Colonic mucosa (tissue), 4 donors: ENCODE data around the gene GRIN1. TPM values are rescaled to one million over a fixed set of nuclear protein-coding genes. Genes with fewer than 3 reads are reported as not detected.

Source experiments
- DNase-seq: peaks from one replicate; pipeline ENCODE4 v3.0.0-alpha.2; 2020
- H3K27ac ChIP-seq: fragments of 200-600 bp; one replicate; pipeline ENCODE4 v1.8.0; 2021
- H3K27me3 ChIP-seq: fragments of 200-600 bp; one replicate; pipeline ENCODE4 v1.8.0; 2021
- H3K36me3 ChIP-seq: fragments of 200-600 bp; one replicate; pipeline ENCODE4 v1.8.0; 2021
- H3K4me1 ChIP-seq: fragments of 200-600 bp; one replicate; pipeline ENCODE4 v1.8.0; 2021; ENCODE audit warnings: mild to moderate bottlenecking
- H3K4me3 ChIP-seq: fragments of 200-600 bp; one replicate; pipeline ENCODE4 v1.8.0; 2021
- H3K9ac ChIP-seq, 2 donors: one replicate each; pipeline ENCODE4 v1.7.0; 2013; ENCODE audit warnings: control low read depth in 2 of 2, low read depth in 2 of 2, low read length in 2 of 2
- H3K9me3 ChIP-seq: fragments of 200-600 bp; one replicate; pipeline ENCODE4 v1.8.0; 2021
- CTCF ChIP-seq: fragments of 200-600 bp; IDR thresholded peaks from one replicate; pipeline ENCODE4 v1.8.0; 2022; ENCODE audit warnings: antibody characterized with exemption, mild to moderate bottlenecking
- intact Hi-C: fragments of 100-400 bp; cut with DNase I; formaldehyde crosslinking; loops from one replicate; pipeline ENCODE4 v1.14.1; 2022
- total RNA-seq, 2 donors: library from RNA; stranded (reverse); fragmentation: NEBNext Ultra II Directional in 1 of 2; extraction: Animal tissue kit (Norgen Biotek cat#: 25700) in 1 of 2; gene quantifications; one replicate each; pipeline ENCODE4 v1.2.1, GENCODE V29; 2021
- donor health status: healthy.
- donor health status: DM: no; HTN: no; CAD: no.
- donor health status: DM: no; HTN: no; CAD: no.

Gene GRIN1
- total RNA-seq, 2 donors from 2014 or later = 0.47 to 0.93 TPM

DNA sequence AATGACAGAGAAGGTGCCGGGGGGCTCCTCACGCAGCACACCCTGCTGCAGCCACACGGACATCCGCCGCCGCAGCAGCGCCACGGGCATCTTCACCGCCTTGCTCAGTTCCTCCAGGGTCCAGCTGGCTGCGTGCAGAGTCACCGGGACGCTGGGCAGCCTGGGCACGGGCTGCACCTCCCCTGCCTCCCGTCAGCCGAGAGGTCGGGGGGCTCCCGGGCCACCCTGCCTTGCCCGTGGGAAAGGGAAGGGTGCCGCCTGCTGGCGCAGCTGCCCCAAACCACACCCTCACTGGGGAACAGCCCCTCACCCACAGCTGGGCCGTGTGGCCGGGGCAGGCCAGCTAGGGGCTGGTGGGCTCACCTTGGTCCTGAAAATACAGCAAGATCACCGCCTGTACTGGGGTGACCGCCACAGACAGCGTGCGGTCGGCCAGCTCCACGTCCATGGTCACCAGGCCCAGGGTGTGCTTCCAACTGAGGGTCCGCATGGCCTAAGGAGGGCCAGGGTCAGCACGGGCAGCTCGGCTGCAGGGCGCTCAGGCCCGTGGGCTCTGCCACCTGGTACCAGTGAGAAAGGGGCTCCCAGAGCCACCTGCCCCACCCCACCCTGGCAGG is 36.5 kb downstream of the GRIN1 start:
- Histone ChIP-seq H3K9me3 (no peaks in the 10 kb centered on the region), H3K4me3 (no peak overlapping the region), H3K36me3 (no peaks in the 10 kb centered on the region), H3K27me3 (peaks cover 13% of the 10 kb centered on the region), H3K27ac (no peak overlapping the region), H3K9ac (no peak overlapping the region), H3K4me1 (peaks cover 4% of the 10 kb centered on the region)
- DNase-seq = no peak
- intact Hi-C loops = no loop called here
- no peak for TF ChIP-seq CTCF

- no peak overlapping the region for H3K9ac ChIP-seq
- no peaks in the 10 kb centered on the region for H3K36me3 ChIP-seq
- peaks cover 10% of the 10 kb centered on the region for H3K27me3 ChIP-seq
- peaks cover 4% of the 10 kb centered on the region for H3K4me1 ChIP-seq
- DNase-seq = peak; percentile 51
- no peak overlapping the region for H3K4me3 ChIP-seq
- H3K9me3 ChIP-seq = no peaks in the 10 kb centered on the region
- no peak overlapping the region for H3K27ac ChIP-seq
- peak; percentile 48 for TF ChIP-seq CTCF
- intact Hi-C loops = no loop called here
These were observed 37.6 kb downstream of the GRIN1 start for GRCh38 chr9:137176302-137177182.

DNA sequence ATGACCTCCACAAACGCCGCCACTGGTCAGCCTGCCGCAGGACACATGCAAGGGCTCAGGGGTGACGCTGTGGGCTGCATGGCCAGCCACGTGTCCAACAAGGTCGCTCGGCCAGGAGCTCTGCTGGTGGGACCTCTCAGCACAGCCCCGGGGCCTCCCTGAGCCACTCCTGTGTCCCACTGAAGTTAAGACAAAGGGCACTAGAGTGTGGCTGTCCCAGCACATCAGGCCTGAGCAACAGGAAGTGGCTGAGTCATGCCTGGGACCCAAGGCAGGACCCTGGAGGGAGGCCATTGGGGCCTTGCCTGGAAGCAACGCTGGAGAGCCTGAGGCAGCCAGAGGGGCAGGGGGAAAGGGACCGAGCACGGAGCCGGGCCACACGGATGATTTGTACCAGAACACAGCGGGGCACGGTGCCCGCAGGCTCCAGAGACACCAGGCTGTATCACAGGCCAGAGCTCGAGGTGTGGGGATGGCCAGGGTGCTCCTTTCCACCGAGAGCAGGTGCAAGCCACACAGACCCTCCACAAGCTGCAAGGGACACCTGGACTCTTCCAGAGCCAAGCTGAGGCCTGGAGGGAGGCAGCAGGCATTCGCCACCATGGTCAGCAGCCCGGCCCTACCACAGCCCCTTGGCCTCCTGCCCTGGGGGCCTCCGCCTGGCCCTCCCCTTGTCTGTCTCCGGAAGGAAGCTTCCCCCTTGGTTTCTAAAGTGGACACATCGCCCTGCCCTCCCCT is 39.4 kb downstream of the GRIN1 start:
- no peaks in the 10 kb centered on the region for H3K36me3 ChIP-seq
- H3K4me1 ChIP-seq = peaks cover 4% of the 10 kb centered on the region
- TF ChIP-seq CTCF = no peak
- H3K27ac ChIP-seq = no peak overlapping the region
- H3K4me3 ChIP-seq = no peak overlapping the region
- peaks cover 9% of the 10 kb centered on the region for H3K27me3 ChIP-seq
- H3K9ac ChIP-seq = no peak overlapping the region
- no peak for DNase-seq
- intact Hi-C loops = no loop called here
- no peaks in the 10 kb centered on the region for H3K9me3 ChIP-seq

DNA sequence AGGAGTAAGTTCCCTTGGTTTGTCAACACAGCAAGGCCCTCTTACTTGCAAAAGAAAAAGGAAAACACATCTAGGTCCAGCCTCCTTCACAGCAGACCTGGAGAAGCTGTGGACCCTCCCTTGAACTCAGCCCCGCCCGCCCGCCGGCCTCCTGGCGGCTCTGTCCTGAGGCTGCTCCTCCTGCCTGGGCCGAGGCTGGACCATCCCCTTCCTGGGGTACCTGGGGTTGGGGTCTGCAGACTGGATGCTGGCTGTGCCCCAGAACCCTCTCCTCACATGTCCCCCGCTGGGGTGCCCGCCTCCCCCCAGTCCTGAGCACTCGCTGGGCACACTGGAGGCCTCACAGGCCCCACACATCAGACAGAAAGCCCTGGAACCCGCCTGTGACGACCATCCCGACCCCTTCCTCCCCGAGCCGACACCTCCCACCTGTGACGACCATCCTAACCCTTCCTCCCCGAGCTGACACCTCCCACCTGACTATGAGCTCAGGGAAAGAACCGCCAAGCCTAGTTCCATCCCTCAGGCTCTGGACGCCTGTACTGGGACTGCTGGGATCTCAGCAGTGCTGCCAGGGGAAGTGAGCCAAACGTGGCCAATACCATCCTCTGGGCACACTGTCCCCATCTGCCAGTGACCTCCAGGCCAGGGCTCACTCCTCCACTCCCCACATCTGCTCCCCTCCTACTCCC is 40.1 kb downstream of the GRIN1 start:
- no peak for DNase-seq
- Histone ChIP-seq H3K27me3 (peaks cover 9% of the 10 kb centered on the region), H3K9ac (no peak overlapping the region), H3K36me3 (no peaks in the 10 kb centered on the region), H3K9me3 (no peaks in the 10 kb centered on the region), H3K4me1 (peaks cover 4% of the 10 kb centered on the region), H3K27ac (no peak overlapping the region), H3K4me3 (no peak overlapping the region)
- no peak for TF ChIP-seq CTCF
- intact Hi-C loops = no loop called here

GRCh38 chr9:137179761-137180160 is 40.8 kb downstream of the GRIN1 start:
- no peak overlapping the region for H3K27ac ChIP-seq
- no peak for TF ChIP-seq CTCF
- no peak overlapping the region for H3K9ac ChIP-seq
- DNase-seq = no peak
- intact Hi-C loops = no loop called here
- H3K4me3 ChIP-seq = no peak overlapping the region
- peaks cover 9% of the 10 kb centered on the region for H3K27me3 ChIP-seq
- H3K36me3 ChIP-seq = no peaks in the 10 kb centered on the region
- H3K4me1 ChIP-seq = peaks cover 4% of the 10 kb centered on the region
- no peaks in the 10 kb centered on the region for H3K9me3 ChIP-seq
